Measurements from ENCODE around the gene RHOT2. TPM values are rescaled to one million over a fixed set of nuclear protein-coding genes. Genes with fewer than 3 reads are reported as not detected.

RHOT2 gene
- total and polyA plus RNA-seq, 9 of the 15 experiments (the other 6 are each of a cell fraction or from before 2014, with no cell fraction given), result 5.0 to 373 (median 112) TPM

DNA sequence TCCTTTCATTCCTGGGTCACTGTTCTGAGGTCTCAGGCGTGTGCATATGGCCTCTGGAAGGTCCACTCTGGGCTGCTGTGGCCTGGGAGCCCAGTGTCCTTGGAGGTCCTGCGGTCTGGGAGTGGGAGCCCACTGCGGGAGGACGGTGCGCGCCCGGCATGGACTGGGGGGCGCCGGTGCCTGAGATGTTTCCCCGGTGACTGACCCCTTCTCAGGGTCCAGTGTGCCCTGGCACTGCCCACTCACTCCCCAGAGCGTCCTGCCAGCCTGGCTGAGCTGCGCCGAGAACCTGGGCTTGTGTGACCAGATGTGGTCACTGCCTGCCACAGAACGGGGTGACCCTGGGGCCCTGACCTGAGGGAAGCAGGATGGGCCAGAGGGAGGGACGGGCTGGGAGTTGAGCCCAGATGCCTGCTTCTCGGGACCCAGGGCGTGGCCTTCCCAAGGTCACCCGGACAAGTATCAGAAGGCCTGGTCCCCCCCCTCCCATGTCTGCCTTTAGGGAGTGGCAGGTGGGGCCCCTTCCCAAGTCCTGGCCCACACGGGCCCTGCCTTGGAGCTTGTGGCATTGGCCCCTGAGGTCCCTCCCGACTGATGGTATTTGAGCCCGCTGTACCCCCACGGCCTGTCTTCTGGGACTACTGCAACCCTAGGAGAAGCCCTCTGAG, 6.4 kb downstream of the RHOT2 start:
- Histone ChIP-seq H4K20me1 (replicated peaks; ENCODE audit: control insufficient read depth, insufficient read depth, low read length) (0 out of 2 replicates have a peak, but pooled peaks cover 4% of the 10 kb centered on the region), H3K4me2 (ENCODE audit: insufficient read depth, low read length) (peak overlapping the region; percentile 79), H3K9me1 (ENCODE audit: control insufficient read depth, insufficient read depth, low read length) (no peaks in the 10 kb centered on the region), H2AFZ (ENCODE audit: low read depth, low read length) (no peak overlapping the region), H3K27ac (ENCODE audit: extremely low read depth, low read depth, low read length) (peak overlapping the region; percentile 72; the same call in 2 of the 3 replicates), H3K4me1 (replicated peaks in 1 of 2; ENCODE audit: control insufficient read depth in 2 of 2, insufficient read depth in 2 of 2, low read length in 2 of 2) (peaks cover 23 to 98% of the 10 kb centered on the region in 2 experiments), H3K79me2 (ENCODE audit: control insufficient read depth, insufficient read depth, low read length) (peaks cover 14% of the 10 kb centered on the region), H3K27me3 (ENCODE audit: control insufficient read depth in 2 of 2, insufficient read depth in 2 of 2, low read length in 2 of 2) (no peaks in the 10 kb centered on the region), H3K9me3 (replicated peaks; ENCODE audit: control insufficient read depth, insufficient read depth, low read depth, low read length) (no peaks in the 10 kb centered on the region), H3K9ac (ENCODE audit: insufficient read depth in 1 of 2, low read depth in 2 of 2, low read length in 2 of 2) (peak overlapping the region; percentile 32 to 93; a peak in 3 of 4 replicates), H3K4me3 (no peak overlapping the region; the same call in 1 of the 2 replicates), H3K36me3 (ENCODE audit: control insufficient read depth, insufficient read depth, low read length) (peaks cover 59% of the 10 kb centered on the region)
- BruUV-seq (replicated peaks), result no TSS peak
- WGBS (ENCODE audit: insufficient coverage, low coverage, missing lambda C conversion rate), result 63% methylated on average over 16 of the region's 22 CpGs
- CTCF ChIA-PET (ENCODE audit: low intra/inter-chr PET ratio), result no interaction called here
- FAIRE-seq (peak; percentile 52), DNase-seq (ENCODE audit: extremely low read depth in 1 of 4, low spot score in 3 of 4) (peak in 2 of 4 experiments; percentile 17 to 47), ATAC-seq (peak; percentile 7; the same call in 2 of the 3 replicates)
- POLR2A ChIA-PET, result interaction anchor here (0.5 to 1.7 kb wide), 4 partner anchors 8 to 304 kb away, joined by 3 to 6 read pairs (median 4); partner anchors contain the start of genes JMJD8 and MRPL28
- intact Hi-C loops (cut with micrococcal nuclease) (no loop called here), in situ Hi-C loops (cut with MboI) (loop anchor here (10.0 kb wide), 1 partner anchor 280 kb away; the partner anchor contains the start of gene NME4)
- TF ChIP-seq ZNF77 (CRISPR knock-in tag; IDR thresholded peaks at IDR 0.05) (0 out of 2 replicates have a peak, but pooled peaks have one; percentile 40), CHD4 (IDR thresholded peaks at IDR 0.05; ENCODE audit: insufficient read depth, insufficient replicate concordance, low read depth, low read length, poor library complexity, severe bottlenecking) (no peak), MBD2 (IDR thresholded peaks at IDR 0.05; ENCODE audit: borderline replicate concordance, low read depth) (0 out of 2 replicates have a peak, but pooled peaks have one; percentile 9), POLR2G (IDR thresholded peaks at IDR 0.05; ENCODE audit: low read depth, low read length) (peak; percentile 11), HNRNPL (IDR thresholded peaks at IDR 0.05; ENCODE audit: low read depth, low read length) (peak; percentile 32; the same call in 1 of the 2 replicates), POLR2B (IDR thresholded peaks at IDR 0.05; ENCODE audit: low read depth, partially characterized antibody) (no peak), RBFOX2 (IDR thresholded peaks at IDR 0.05; ENCODE audit: low read depth, low read length) (peak; percentile 42; the same call in 1 of the 2 replicates), ZFP30 (CRISPR knock-in tag; IDR thresholded peaks at IDR 0.05; ENCODE audit: borderline replicate concordance) (no peak), RB1 (IDR thresholded peaks at IDR 0.05; ENCODE audit: low read depth) (no peak), ZC3H4 (CRISPR knock-in tag; IDR thresholded peaks at IDR 0.05; ENCODE audit: borderline replicate concordance) (0 out of 2 replicates have a peak, but pooled peaks have one; percentile 48), FIP1L1 (IDR thresholded peaks at IDR 0.05; ENCODE audit: low read depth, low read length, poor library complexity, severe bottlenecking) (peak; percentile 31), ESRRA (IDR thresholded peaks at IDR 0.05; ENCODE audit: borderline replicate concordance, low read depth) (peak; percentile 89)
- TF ChIP-seq, protein P1, sequence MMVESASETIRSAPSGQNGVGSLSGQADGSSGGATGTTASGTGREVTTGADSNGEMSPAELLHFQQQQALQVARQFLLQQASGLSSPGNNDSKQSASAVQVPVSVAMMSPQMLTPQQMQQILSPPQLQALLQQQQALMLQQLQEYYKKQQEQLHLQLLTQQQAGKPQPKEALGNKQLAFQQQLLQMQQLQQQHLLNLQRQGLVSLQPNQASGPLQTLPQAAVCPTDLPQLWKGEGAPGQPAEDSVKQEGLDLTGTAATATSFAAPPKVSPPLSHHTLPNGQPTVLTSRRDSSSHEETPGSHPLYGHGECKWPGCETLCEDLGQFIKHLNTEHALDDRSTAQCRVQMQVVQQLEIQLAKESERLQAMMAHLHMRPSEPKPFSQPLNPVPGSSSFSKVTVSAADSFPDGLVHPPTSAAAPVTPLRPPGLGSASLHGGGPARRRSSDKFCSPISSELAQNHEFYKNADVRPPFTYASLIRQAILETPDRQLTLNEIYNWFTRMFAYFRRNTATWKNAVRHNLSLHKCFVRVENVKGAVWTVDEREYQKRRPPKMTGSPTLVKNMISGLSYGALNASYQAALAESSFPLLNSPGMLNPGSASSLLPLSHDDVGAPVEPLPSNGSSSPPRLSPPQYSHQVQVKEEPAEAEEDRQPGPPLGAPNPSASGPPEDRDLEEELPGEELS (CRISPR knock-in tag; IDR thresholded peaks at IDR 0.05; ENCODE audit: borderline replicate concordance), result 0 out of 2 replicates have a peak, but pooled peaks have one; percentile 35

All from K562 (cell line).